Stimulated activated CD8-positive, alpha-beta memory T cell treated with anti-CD3 and anti-CD28 coated beads, Interleukin-7, amount 100 ng/mL, for 24 hours (primary cell): ENCODE results near the gene NRCAM.

Experiments used
- DNase-seq: peaks from one replicate; pipeline ENCODE4 v3.0.0-alpha.2; 2020; ENCODE audit warnings: low read depth

Gene NRCAM

GRCh38 chr7:108424013-108424412 lies 32.2 kb downstream of the NRCAM start:
- DNase-seq: no peak

DNA sequence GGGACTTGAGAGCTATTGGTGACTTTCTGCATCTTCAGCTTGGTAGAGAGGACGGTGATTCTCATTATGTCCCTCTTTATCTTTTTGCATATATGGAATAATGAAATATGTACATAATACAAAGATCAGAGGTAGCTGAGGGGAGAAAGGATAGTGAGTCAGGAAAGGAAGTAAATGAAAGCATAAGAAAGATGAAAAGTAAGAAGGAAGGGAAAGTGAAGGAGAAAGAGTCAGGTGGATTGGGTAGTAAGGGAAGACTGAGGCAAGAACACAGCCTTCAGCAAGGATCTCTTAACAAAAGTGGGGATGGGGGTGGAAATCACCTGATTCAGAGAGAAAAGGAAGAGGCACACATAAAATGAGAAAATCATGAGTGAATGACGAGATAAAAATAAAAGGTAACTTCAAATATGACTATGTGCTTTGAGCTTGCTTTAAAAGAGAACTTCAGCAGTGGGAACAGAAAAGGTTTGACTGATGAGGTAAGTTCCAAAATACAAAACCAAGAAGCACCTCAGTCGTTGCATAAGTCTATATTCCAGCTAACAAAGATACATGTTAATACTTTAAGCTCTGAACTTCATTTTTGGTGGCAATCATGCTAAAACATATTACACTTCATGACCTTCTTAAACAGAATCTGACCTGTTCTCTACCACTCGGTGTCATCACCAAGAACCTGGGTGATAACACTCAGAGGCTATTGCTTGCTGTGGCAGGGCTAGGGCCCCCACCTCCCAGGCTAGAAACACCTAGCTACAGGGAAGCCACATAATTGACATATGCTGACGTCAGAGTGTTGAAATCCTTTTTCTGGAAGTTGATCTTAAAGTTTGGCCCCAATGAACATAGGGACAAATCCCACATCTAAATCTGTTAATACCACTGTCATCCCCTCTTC lies 32.9 kb downstream of the NRCAM start:
- DNase-seq: no peak

GRCh38 chr7:108421720-108422331 lies 34.4 kb downstream of the NRCAM start:
- no peak for DNase-seq

DNA sequence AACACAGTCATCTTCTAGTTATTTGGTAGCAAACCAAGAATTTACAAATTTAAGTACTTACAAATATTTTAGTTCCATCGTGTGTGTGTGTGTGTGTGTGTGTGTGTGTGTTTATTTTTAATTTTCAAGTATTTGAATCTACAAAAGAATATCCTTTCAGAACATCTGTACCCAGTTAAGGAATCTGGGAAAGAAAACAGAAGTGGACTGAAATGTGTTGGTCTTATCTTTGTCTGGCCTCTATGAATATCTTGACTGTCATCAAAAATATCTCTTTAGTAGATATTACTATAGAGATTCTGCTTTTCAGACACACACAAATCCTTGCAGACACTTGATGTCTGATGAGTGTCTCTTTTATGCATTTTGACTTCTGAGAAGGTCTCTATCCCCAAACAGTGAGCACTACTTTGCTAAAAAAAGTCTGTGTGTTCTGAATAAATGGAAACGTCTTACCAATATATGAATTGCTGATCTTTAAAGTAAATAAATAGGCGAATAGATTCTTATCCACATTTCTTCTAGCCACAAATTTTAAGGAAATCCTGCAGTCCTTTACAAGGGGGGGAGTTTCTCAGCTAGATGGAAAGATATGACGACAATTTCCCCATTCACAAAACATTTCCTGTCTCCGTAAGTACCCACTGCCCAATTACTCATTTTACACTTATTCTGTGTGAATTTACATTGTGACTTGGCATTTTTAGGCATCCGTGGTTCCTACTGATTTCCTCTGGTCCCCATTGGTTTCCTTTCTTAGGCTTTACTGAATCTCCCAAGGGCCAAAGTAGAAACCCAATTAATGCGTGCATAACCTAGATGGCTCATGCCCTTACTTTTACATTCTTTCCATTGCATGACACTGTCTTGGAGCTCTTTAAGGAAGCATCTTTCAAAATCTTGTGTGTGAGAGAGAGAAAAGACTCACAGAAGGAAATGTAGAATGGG lies 36.0 kb downstream of the NRCAM start:
- DNase-seq: no peak

- no peak for DNase-seq
Observed at GRCh38 chr7:108418946-108419345, 37.3 kb downstream of the NRCAM start.

DNA sequence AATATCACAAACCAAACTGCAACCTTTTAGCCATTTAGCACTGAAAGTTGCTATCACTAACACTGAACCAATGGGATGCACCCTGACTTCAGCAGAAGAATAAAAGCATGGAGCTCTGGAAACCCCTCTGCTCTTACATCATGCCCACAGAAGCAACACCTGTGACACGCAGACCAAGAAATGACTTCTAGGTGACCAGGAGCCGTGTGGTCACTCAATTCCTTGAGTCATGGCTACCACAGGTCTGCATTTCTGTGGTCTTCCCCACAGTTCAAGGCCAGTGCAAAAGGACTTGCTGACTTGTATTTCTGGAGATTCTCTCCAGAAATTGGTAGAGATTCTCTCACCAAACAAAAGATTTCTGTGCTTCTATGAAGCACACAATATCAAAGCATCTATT lies 38.3 kb downstream of the NRCAM start:
- DNase-seq: no peak

GRCh38 chr7:108417144-108417543 lies 39.1 kb downstream of the NRCAM start:
- DNase-seq: no peak

DNA sequence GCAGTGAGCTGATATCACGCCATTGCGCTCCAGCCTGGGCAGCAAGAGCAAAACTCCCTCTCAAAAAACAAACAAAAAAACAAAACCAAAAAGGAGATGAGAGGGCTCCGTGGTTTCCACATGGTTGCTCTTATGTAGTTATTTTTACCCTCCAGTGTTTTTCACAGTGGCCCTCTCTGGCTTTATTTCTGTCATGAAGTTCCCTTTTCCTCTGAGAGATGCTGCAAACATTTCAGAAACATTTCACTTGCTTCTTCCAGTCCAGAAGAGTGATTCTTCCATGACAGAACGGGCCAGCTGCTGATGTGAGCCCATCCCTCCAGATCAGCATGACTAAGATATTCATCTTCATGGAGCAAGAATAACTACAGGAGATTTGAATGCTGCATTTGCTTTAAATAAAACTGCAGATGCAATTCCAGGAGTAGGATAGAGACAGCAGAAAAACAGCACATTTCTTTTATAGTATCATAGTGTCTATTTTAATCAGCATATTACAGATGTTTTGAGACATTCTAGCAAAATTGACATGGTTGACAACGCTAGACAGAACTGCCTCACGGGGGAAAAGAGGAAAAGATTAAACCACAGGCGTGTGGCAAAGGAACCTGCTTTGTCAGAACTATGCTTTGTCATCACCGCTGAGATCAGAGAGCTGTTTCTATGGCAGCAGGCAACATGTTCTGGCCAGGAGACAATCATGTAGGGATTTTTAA lies 40.3 kb downstream of the NRCAM start:
- DNase-seq: no peak

GRCh38 chr7:108415084-108415483 lies 41.2 kb downstream of the NRCAM start:
- no peak for DNase-seq

DNA sequence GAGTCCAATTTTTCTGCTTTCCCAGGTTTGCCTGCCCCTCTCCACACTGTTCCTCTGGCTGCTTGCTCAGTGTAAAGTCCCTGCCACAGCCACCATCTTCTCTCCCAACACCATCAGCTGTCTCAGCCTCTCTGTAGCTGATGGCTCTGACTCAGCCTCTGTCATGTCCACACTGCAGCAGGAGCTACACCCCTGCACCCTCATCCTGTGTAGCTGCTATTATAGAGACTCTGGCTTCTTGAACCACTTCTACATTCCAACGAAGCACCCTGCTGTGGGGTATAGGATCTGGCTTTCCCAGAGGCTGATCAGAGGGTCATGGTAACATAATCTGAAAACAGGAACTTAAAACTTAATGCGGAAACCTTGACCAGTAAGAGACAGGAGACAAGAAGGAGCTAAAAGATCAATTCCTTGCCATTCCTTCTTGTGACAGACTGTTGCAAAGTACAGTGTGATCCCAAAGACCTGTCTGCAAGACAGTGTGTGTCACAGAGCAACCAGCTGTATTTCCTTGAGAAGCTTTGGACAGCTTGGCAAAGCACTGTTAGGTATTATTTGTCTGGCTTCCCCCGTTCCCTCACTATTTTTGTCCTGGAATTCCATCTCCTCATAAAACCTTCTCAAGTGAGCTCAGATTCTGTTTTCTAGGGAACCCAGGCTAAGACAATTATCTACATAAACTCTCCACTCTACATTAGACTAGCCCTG lies 42.3 kb downstream of the NRCAM start:
- DNase-seq: no peak

- DNase-seq: no peak
Observed at GRCh38 chr7:108413337-108413736, 42.9 kb downstream of the NRCAM start.

- DNase-seq: no peak
Observed at GRCh38 chr7:108409146-108409545, 47.1 kb downstream of the NRCAM start.

DNA sequence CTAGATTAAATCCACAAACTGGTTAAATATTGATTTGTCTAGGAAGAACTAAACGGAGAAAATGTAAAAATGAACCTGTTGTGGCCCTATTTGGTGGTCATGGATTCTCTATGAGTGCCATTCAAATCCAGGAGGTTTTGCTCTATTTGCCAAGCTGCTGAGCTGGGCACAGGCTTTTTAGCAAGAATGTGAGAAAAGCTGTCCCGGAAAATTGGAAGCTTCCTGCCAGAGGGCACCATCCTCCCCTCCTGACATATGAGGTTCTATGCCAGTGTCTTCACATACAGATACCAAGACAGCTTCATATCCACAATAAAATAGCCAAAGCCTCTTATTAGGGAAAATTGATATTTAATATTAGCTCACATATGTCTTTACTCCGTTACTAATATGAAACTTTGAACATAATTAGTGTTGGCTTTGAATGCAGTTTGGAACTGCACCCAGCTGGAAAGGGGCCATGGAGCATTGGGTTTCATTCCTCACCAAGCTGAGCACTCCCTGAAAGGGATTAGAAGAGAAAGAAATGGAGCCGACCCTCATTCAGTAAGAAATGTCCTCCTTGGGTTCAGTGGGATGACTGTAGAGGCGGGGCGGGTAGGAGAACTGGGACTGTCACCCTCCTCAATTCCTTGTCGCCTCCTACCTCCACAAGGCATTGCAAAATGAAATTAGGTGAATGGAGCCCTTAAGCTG lies 47.8 kb downstream of the NRCAM start:
- DNase-seq: no peak

GRCh38 chr7:108407676-108408075 lies 48.6 kb downstream of the NRCAM start:
- DNase-seq: no peak

GRCh38 chr7:108406222-108406890 lies 49.9 kb downstream of the NRCAM start:
- DNase-seq: no peak

- DNase-seq: no peak
Observed at GRCh38 chr7:108404509-108405420, 51.5 kb downstream of the NRCAM start.

GRCh38 chr7:108403597-108404217 lies 52.5 kb downstream of the NRCAM start:
- no peak for DNase-seq

GRCh38 chr7:108402865-108403264 lies 53.4 kb downstream of the NRCAM start:
- DNase-seq: no peak
